CD4-positive, alpha-beta T cell treated with Interleukin-12 subunit alpha and Interleukin-12 subunit beta, for 1 hour (primary cell): Measurements from ENCODE around the gene CARS2.
"Not testable (repeated sequence)": the region's sequence is repeated elsewhere in the genome, so short reads cannot be mapped to it uniquely, and the experiment has no call there.

Experiments used
- DNase-seq: peaks from one replicate; pipeline ENCODE4 v3.0.0-alpha.2; 2020

The CARS2 gene

GRCh38 chr13:110705826-110706569, at the start of gene CARS2:
TSS of gene CARS2 (minus strand) at chr13:110706116. CDS start at chr13:110706093, 23 bp downstream.
- DNase-seq = peak; percentile 96

- no peak for DNase-seq
Observed at GRCh38 chr13:110748271-110748670, 42.4 kb upstream of the CARS2 start.

GRCh38 chr13:110746438-110746837, 40.5 kb upstream of the CARS2 start:
- DNase-seq = no peak

GRCh38 chr13:110743687-110744086, 37.8 kb upstream of the CARS2 start:
- DNase-seq = no peak

GRCh38 chr13:110737555-110737954, 31.6 kb upstream of the CARS2 start:
- no peak for DNase-seq

GRCh38 chr13:110734561-110734960, 28.6 kb upstream of the CARS2 start:
- DNase-seq = no peak

- DNase-seq = no peak
Observed at GRCh38 chr13:110731072-110731471, 25.2 kb upstream of the CARS2 start.

- DNase-seq = peak; percentile 61
Observed at GRCh38 chr13:110726726-110727125, 20.8 kb upstream of the CARS2 start.

GRCh38 chr13:110726153-110726552, 20.2 kb upstream of the CARS2 start:
- not testable (repeated sequence) for DNase-seq

- DNase-seq = no peak
Observed at GRCh38 chr13:110723598-110723997, 17.7 kb upstream of the CARS2 start.

- DNase-seq = no peak
Observed at GRCh38 chr13:110722971-110723370, 17.1 kb upstream of the CARS2 start.

GRCh38 chr13:110719036-110719710, 13.3 kb upstream of the CARS2 start:
- no peak for DNase-seq

GRCh38 chr13:110716247-110716515, 10.3 kb upstream of the CARS2 start:
- no peak for DNase-seq

GRCh38 chr13:110715395-110716246, 9.7 kb upstream of the CARS2 start:
- DNase-seq = peak; percentile 99

GRCh38 chr13:110714797-110715394, 9.0 kb upstream of the CARS2 start:
- DNase-seq = no peak

- peak; percentile 82 for DNase-seq
Observed at GRCh38 chr13:110713981-110714796, 8.3 kb upstream of the CARS2 start.

- no peak for DNase-seq
Observed at GRCh38 chr13:110713642-110713952, 7.7 kb upstream of the CARS2 start, which contains the start of gene ING1. TSS of gene ING1 (plus strand) at chr13:110713700. CDS start at chr13:110714150, 450 bp downstream.

- DNase-seq = peak; percentile 100
Observed at GRCh38 chr13:110712849-110713641, 7.1 kb upstream of the CARS2 start.

- peak; percentile 87 for DNase-seq
Observed at GRCh38 chr13:110712081-110712848, 6.3 kb upstream of the CARS2 start.

- no peak for DNase-seq
Observed at GRCh38 chr13:110706570-110707372, 855 bp upstream of the CARS2 start.
